ENCODE results near the gene PROSER2.

DNA sequence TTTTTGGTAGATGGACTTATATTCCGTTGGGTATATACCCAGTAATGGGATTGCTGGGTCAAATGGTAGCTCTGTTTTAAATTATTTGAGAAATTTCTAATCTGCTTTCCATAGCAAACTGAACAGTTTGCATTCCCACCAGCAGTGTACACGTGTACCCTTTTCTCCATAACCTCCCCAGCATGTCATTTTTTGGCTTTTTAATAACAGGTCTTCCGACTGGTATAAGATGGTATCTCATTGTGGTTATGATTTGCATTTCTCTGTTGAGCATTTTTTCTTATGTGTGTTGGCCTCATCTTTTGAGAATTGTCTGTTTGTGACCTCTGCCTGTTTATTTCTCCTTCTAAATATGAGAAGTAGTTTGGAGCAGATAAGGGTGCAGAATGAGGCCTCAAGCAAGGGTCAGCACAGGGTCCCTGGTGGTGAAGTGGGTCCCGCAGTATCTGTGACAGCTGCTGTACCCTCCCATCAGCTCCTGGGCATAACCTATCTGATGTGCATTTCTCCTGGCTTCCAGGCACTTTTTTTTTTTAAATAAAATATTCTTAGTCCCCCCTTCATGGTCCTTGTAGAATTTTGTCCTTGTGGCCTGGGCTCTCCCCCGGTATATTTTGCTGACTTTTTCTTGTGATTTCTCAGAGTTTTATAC is 73.5 kb downstream of the PROSER2 start:
- no peak for TF ChIP-seq ZNF83 (CRISPR knock-in tag; IDR thresholded peaks at IDR 0.05; ENCODE audit: borderline replicate concordance)
- TF ChIP-seq, protein P1, sequence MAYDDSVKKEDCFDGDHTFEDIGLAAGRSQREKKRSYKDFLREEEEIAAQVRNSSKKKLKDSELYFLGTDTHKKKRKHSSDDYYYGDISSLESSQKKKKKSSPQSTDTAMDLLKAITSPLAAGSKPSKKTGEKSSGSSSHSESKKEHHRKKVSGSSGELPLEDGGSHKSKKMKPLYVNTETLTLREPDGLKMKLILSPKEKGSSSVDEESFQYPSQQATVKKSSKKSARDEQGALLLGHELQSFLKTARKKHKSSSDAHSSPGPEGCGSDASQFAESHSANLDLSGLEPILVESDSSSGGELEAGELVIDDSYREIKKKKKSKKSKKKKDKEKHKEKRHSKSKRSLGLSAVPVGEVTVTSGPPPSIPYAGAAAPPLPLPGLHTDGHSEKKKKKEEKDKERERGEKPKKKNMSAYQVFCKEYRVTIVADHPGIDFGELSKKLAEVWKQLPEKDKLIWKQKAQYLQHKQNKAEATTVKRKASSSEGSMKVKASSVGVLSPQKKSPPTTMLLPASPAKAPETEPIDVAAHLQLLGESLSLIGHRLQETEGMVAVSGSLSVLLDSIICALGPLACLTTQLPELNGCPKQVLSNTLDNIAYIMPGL (CRISPR knock-in tag; IDR thresholded peaks at IDR 0.05; ENCODE audit: borderline replicate concordance in 1 of 2, low read depth in 1 of 2): no peak
- TF ChIP-seq, protein P2, sequence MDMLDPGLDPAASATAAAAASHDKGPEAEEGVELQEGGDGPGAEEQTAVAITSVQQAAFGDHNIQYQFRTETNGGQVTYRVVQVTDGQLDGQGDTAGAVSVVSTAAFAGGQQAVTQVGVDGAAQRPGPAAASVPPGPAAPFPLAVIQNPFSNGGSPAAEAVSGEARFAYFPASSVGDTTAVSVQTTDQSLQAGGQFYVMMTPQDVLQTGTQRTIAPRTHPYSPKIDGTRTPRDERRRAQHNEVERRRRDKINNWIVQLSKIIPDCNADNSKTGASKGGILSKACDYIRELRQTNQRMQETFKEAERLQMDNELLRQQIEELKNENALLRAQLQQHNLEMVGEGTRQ (IDR thresholded peaks at IDR 0.05; ENCODE audit: low read depth, low read length): no peak
- TF ChIP-seq, protein P2 (CRISPR knock-in tag; IDR thresholded peaks at IDR 0.05; ENCODE audit: borderline replicate concordance): no peak
- TF ChIP-seq RXRB (CRISPR knock-in tag; IDR thresholded peaks at IDR 0.05; ENCODE audit: borderline replicate concordance): no peak
- TF ChIP-seq BHLHE40 (IDR thresholded peaks at IDR 0.05; ENCODE audit: low read length): no peak
- TF ChIP-seq, protein P3, sequence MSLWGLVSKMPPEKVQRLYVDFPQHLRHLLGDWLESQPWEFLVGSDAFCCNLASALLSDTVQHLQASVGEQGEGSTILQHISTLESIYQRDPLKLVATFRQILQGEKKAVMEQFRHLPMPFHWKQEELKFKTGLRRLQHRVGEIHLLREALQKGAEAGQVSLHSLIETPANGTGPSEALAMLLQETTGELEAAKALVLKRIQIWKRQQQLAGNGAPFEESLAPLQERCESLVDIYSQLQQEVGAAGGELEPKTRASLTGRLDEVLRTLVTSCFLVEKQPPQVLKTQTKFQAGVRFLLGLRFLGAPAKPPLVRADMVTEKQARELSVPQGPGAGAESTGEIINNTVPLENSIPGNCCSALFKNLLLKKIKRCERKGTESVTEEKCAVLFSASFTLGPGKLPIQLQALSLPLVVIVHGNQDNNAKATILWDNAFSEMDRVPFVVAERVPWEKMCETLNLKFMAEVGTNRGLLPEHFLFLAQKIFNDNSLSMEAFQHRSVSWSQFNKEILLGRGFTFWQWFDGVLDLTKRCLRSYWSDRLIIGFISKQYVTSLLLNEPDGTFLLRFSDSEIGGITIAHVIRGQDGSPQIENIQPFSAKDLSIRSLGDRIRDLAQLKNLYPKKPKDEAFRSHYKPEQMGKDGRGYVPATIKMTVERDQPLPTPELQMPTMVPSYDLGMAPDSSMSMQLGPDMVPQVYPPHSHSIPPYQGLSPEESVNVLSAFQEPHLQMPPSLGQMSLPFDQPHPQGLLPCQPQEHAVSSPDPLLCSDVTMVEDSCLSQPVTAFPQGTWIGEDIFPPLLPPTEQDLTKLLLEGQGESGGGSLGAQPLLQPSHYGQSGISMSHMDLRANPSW (CRISPR knock-in tag; IDR thresholded peaks at IDR 0.05; ENCODE audit: borderline replicate concordance): no peak
- TF ChIP-seq HDAC1 (CRISPR knock-in tag; IDR thresholded peaks at IDR 0.05): no peak
- TF ChIP-seq GATAD2A (CRISPR knock-in tag; IDR thresholded peaks at IDR 0.05): no peak
- TF ChIP-seq GABPA (IDR thresholded peaks at IDR 0.05; ENCODE audit: low read depth, low read length): no peak
- TF ChIP-seq GABPA (CRISPR knock-in tag; IDR thresholded peaks at IDR 0.05; ENCODE audit: low read depth): no peak
- TF ChIP-seq ETV6 (CRISPR knock-in tag; conservative IDR thresholded peaks at IDR 0.05): no peak
- no peak for TF ChIP-seq PAWR (CRISPR knock-in tag; IDR thresholded peaks at IDR 0.05; ENCODE audit: borderline replicate concordance)
- no peak for TF ChIP-seq ZNF605 (CRISPR knock-in tag; IDR thresholded peaks at IDR 0.05)

Measured in HepG2 (cell line).